Fibroblast of peridontal ligament (primary cell): Measurements from ENCODE around the gene MESP1.
A peak's percentile ranks its signal among the peaks of the same experiment; 100 is the strongest.
"Not testable (repeated sequence)": the region's sequence is repeated elsewhere in the genome, so short reads cannot be mapped to it uniquely, and the experiment has no call there.

Experiments used
- DNase-seq: peaks from one replicate; pipeline ENCODE4 v3.0.0-alpha.2; 2010; ENCODE audit errors: extremely low read depth

The MESP1 gene

GRCh38 chr15:89750560-89751542, at the start of gene MESP1:
Gene MESP1 (minus strand): TSS chr15:89751249. CDS start chr15:89751231, 18 bp downstream.
- peak; percentile 84 for DNase-seq

- DNase-seq: no peak
Observed at GRCh38 chr15:89799918-89800498, 49.0 kb upstream of the MESP1 start.

GRCh38 chr15:89799011-89799911, 48.2 kb upstream of the MESP1 start:
- DNase-seq: no peak

GRCh38 chr15:89797678-89798201, 46.7 kb upstream of the MESP1 start:
- no peak for DNase-seq

GRCh38 chr15:89795996-89796395, 44.9 kb upstream of the MESP1 start:
- no peak for DNase-seq

- DNase-seq: peak; percentile 76
Observed at GRCh38 chr15:89794627-89795241, 43.7 kb upstream of the MESP1 start.

GRCh38 chr15:89792106-89792805, 41.2 kb upstream of the MESP1 start:
- no peak for DNase-seq

GRCh38 chr15:89790661-89791060, 39.6 kb upstream of the MESP1 start:
- no peak for DNase-seq

GRCh38 chr15:89790206-89790605, 39.2 kb upstream of the MESP1 start:
- no peak for DNase-seq

- DNase-seq: not testable (repeated sequence)
Observed at GRCh38 chr15:89788585-89788984, 37.5 kb upstream of the MESP1 start.

GRCh38 chr15:89787944-89788343, 36.9 kb upstream of the MESP1 start:
- no peak for DNase-seq

- DNase-seq: no peak
Observed at GRCh38 chr15:89785774-89786140, 34.7 kb upstream of the MESP1 start.

GRCh38 chr15:89785064-89785773, 34.2 kb upstream of the MESP1 start:
- no peak for DNase-seq

- DNase-seq: no peak
Observed at GRCh38 chr15:89784686-89784960, 33.6 kb upstream of the MESP1 start.

GRCh38 chr15:89783861-89784685, 33.0 kb upstream of the MESP1 start:
- DNase-seq: no peak

GRCh38 chr15:89783111-89783860, 32.2 kb upstream of the MESP1 start:
- no peak for DNase-seq

GRCh38 chr15:89782619-89782950, 31.5 kb upstream of the MESP1 start:
- DNase-seq: not testable (repeated sequence)

- peak; percentile 56 for DNase-seq
Observed at GRCh38 chr15:89781891-89782618, 31.0 kb upstream of the MESP1 start.
